GM19238 (cell line): ENCODE results near the gene PHKB.
"Not testable (repeated sequence)": the region's sequence is repeated elsewhere in the genome, so short reads cannot be mapped to it uniquely, and the experiment has no call there.

Experiments
- DNase-seq: peaks from one replicate; pipeline ENCODE4 v3.0.0; 2011; ENCODE audit warnings: low spot score; ENCODE audit not compliant: insufficient read length

The PHKB gene

DNA sequence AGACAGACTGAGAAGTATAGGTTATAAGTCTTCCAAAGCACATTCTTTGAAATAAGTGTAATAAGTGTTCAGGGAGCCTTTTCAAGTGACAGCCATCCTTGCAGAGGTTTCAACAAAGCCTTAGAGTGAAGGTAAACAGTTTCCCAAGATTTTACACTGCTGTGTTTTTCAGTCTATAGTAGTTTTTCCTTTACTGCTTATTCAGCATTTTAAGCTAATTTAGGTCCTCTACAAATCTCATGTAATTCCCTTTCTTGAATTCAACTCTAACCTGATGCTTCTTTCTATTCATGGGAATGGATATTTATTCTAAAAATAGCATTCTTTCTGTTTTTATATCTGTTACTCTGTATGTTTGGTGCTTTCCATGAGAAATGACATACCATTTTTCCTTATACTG lies 211.3 kb downstream of the PHKB start:
- DNase-seq, result no peak

GRCh38 chr16:47676635-47677177 lies 215.6 kb downstream of the PHKB start:
- no peak for DNase-seq

- not testable (repeated sequence) for DNase-seq
These were observed 220.4 kb downstream of the PHKB start for GRCh38 chr16:47681571-47681970.

DNA sequence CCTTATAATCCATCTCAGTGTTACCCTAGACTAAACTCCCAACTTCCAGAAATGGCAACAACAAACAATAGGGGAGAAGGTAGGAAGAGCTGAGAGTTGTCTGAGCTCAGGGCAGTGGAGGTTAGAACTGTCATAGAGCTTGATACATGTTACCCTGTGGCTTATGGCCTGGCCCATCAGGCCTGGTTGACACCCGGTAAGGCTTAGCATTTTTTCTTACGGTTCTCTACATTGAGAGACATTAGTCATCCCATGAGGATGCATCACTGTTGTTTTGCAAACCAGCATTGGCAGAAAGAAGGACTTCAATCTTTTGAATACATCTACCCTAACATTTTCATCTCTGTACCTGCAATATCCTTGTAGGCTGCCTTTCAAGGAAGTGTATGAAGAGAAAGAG lies 226.6 kb downstream of the PHKB start:
- DNase-seq, result no peak

GRCh38 chr16:47693226-47693625 lies 232.1 kb downstream of the PHKB start:
- no peak for DNase-seq

GRCh38 chr16:47694543-47694942 lies 233.4 kb downstream of the PHKB start:
- no peak for DNase-seq

GRCh38 chr16:47695756-47696155 lies 234.6 kb downstream of the PHKB start:
- DNase-seq, result no peak

DNA sequence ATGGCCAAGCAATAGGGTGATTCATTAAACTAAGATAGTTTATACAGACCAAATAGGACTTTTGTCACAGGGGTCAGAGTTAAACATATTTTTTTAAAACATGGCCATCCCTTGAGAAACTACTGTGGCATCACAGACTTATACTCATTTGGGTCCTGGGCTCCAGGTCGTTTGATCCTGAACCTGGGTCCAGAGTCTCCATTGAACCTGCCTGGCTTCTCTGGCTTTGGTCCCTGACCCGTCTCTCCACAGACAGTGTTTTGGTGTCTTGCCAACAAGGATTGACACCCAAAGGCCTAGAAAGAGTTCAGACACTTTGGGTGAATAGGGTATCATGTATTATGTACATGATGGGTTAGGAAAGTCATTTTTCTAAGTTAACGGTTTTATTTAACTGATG lies 236.7 kb downstream of the PHKB start:
- DNase-seq, result no peak

DNA sequence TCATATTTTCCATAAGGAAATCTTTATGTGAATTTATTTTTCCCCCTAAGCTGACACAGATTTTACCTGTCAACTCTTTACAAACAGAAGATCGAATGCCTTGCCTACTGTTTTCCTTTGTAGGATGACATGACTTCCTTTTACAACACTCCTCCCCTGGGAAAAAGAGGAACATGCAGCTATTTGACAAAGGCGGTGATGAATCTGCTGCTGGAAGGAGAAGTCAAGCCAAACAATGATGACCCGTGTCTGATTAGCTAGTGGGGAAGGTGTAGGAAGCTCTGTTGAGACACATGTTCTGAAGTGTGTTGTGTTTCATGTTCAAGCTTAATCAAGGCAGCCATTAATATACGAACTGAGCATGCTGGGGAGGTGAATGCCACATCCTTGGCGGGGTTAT lies 238.0 kb downstream of the PHKB start:
- no peak for DNase-seq

DNA sequence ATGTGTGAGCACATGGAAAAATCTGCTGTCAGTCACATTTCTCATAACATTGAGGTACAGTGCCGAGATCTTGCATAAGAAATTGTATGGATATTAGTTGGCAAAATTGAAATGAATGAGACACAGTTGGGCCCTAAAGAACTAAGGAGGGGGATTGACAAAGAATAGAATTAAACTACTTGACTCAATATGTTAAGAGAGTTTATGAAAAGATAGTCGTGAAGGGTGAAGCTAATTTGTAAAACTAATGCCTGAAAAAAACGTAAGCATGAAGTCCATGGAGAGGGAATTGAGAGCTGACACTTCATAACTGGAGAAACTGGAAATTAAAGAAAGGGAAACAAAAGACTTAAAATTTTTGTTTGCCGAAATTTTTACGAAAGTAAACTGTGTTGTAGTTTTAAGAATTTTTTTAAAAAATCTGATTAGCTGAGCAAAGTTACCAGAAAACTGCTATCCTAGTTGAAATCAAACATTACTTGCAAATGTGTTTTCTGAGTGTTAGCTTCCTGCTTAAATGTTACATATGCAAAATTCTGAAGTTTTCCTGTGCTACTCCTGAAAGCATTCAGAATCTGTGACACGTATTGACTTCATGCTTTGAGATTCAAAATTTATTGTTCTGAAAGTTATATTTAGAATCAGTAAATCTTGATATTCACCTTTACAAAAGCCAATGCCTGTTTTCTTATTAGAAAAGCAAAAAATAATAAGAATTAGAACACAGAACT lies 239.9 kb downstream of the PHKB start:
- no peak for DNase-seq

GRCh38 chr16:47705266-47705665 lies 244.1 kb downstream of the PHKB start:
- no peak for DNase-seq

DNA sequence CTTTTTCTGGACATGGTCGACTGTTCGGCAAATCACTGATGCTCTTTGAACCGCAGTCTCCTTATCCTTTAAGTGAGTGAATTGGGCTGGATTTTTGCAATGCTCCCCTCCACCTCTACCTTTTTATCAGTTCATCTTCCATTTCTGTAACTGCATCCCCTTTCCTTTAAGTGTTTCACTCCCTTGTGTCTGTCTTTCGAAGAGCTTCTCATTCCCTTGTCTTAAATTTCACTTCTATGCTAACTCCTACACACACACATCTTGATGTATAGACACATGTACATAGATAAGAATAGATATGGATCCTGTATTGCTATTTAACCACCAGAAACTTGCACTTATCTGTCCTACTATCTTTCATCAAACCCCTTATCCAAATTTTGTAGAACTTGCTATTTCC lies 250.7 kb downstream of the PHKB start:
- no peak for DNase-seq

GRCh38 chr16:47712276-47713224 lies 251.4 kb downstream of the PHKB start:
- DNase-seq, result no peak

- no peak for DNase-seq
These were observed 252.1 kb downstream of the PHKB start for GRCh38 chr16:47713225-47713595.

DNA sequence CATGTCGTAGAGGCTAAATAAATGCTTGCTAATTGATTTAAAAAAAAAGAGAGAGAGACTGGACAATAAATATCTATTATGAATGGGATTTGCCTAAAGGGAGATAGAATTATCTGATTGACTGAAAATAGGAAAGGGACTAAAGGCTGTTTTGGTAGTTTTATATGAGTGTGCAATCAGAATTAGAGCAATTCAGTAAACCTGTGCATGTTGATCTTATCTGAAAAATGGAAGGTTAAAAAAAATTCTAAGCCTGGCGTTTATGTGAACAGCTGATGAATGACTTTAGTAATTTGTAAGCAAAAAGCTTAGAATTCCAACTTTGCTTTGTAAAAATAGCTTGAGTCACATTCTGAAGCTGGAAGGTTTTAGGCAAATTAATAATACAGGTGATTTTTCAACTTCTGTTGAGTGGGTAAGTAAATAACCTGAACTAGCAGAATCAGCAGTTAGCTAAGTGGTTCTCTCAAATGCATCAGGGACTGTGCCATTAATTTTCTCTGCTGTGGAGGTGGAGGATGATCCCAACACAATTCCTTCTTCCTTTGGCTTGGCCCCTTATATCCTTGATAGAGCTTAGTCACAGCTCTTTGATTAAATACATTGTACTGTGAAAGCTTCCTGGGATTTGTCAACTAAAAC lies 254.4 kb downstream of the PHKB start:
- no peak for DNase-seq

- DNase-seq, result no peak
These were observed 255.4 kb downstream of the PHKB start for GRCh38 chr16:47716571-47716970.

DNA sequence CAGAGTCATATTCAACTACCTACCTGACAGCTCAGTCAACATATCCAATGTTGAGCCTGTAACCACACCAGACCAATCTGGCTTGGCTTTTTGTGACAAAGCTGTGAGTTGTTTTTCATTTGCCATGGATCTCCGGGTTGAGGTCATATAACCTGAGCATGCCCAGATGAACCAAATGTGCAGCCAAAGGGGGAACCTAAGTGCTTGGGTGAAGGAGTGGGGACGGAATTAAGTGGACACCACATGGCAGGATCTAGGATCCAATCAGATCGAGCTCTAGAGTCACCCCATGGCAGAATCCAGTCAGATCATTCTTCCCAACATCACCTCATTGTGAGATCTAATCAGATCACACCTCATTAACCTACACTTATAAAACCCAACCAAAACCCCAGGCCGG lies 258.6 kb downstream of the PHKB start:
- DNase-seq, result no peak

DNA sequence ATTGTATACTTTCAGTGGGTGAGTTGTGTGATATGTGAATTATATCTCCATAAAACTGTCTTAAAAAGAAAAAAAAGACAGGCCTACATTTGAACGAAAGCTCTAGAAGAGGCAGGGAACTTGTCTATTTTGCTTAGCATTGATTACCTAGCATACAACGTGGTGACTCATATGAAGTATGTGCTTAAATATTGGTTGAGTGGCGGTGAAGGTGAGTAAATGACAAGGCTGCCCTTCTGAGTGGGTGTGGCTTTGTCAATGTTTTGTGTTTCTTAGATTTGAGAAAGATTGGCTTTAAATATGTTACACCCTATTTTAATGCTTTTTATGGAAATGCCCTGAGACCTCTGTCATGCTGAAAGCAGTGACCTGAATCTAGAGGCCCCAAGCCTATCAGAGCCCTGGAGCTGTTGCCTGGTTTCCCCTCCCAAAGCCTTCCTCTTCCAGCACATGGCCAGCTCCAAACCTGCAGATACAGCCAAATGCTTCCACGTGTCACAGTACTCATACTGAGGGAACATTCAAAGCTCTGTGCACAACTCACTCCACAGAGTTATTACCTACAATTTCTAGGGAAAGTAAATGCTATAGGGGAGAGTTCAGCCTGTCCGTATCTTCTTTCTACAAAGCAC lies 260.0 kb downstream of the PHKB start:
- no peak for DNase-seq

- no peak for DNase-seq
These were observed 260.9 kb downstream of the PHKB start for GRCh38 chr16:47722046-47722445.

- DNase-seq, result no peak
These were observed 263.1 kb downstream of the PHKB start for GRCh38 chr16:47724115-47724785.

DNA sequence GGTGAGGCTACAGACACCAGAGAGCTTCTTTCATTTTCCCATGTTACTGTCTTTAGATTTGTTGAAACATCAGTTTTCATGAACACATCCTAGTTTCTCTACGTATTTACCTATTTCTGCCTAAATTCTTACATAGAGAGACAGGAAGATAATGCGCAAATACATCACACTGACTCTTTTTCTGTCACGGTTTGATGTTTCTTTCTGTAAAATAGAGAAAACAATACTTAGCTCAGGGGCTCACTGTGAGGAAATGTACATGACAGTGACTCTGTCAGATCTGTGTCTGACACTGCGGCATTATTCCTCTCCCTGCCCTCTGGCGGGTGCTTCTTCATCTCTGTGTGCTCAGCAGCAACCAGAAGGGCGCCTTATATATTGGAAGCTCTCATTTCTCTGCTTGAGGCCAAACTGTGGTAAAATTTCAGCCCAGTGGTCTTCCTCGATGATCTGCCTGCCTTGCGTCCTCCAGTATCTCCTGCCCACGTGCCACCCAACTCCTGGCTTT lies 264.1 kb downstream of the PHKB start:
- DNase-seq, result no peak
